Fibroblast of the conjunctiva (primary cell): Measurements from ENCODE around the gene ACTR3.
"Not testable (repeated sequence)": the region's sequence is repeated elsewhere in the genome, so short reads cannot be mapped to it uniquely, and the experiment has no call there.

Source experiments
- DNase-seq: peaks from one replicate; pipeline ENCODE4 v3.0.0-alpha.2; 2010; ENCODE audit warnings: low read depth

The ACTR3 gene

DNA sequence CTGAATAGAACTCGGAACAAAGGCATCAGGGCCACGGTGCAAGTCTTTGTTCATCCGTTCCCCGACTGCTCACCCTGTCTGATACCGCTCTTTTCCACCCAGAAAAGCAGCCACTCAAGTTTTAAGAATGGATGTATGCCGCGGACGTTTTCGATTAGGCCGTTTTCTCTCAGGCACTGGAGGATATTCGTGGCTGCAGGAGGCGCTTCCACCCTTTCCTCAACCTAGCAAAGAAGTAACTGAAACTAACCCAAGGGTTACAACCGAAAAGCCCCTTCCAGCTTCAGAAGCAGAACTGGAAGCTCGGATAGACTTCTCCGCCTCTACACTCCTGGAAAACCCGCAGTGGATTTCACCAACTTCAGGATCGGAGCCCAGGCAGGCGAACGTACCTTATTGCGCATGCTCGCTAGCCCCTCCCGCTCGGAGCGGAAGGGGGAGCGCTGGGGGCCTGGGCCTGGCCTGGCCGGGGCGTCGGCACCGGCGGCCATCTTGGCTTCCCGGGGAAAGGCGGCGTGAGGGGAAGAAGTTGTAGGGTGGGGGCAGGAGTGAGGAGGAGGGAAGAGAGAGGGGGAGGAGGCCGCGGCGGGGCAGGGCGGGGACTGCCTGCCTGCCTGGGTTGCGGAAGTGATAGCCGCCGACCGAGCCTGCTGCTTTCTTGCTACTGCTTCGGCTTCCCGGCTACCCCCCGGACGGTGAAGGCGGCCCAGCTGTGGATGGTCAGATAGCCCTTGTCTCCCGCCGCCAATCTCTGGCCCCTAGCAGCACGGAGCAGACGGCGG is at the start of gene ACTR3:
TSS of gene ACTR3 (plus strand) at position 619 of the 782 bp plus-strand sequence. CDS start 191 bp downstream, outside the sequence.
- DNase-seq = peak; percentile 97

- DNase-seq = no peak
These were observed 49.4 kb upstream of the ACTR3 start for GRCh38 chr2:113840518-113840917.

GRCh38 chr2:113842919-113843736 is 46.8 kb upstream of the ACTR3 start:
- DNase-seq = no peak

GRCh38 chr2:113843737-113844050 is 46.2 kb upstream of the ACTR3 start:
- not testable (repeated sequence) for DNase-seq

DNA sequence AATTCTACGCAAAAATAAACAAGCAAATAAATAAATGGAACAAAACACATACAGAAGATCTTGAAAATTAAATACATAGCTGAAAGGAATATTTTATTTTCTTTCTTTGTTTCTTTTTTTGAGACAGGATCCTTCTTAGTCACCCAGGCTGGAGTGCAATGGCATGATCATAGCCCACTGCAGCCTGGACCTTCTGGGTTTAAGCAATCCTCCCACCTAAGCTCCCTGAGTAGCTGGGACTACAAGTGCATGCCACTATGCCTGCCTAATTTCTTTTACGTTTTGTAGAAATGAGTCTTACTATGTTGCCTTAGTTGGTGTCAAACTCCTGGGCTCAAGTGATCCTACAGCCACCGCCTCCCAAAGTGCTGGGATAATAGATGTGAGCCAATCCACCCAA is 44.6 kb upstream of the ACTR3 start:
- DNase-seq = no peak

- not testable (repeated sequence) for DNase-seq
These were observed 44.1 kb upstream of the ACTR3 start for GRCh38 chr2:113845796-113846195.

- DNase-seq = no peak
These were observed 43.5 kb upstream of the ACTR3 start for GRCh38 chr2:113846429-113846828.

- DNase-seq = no peak
These were observed 42.7 kb upstream of the ACTR3 start for GRCh38 chr2:113847144-113847543.

DNA sequence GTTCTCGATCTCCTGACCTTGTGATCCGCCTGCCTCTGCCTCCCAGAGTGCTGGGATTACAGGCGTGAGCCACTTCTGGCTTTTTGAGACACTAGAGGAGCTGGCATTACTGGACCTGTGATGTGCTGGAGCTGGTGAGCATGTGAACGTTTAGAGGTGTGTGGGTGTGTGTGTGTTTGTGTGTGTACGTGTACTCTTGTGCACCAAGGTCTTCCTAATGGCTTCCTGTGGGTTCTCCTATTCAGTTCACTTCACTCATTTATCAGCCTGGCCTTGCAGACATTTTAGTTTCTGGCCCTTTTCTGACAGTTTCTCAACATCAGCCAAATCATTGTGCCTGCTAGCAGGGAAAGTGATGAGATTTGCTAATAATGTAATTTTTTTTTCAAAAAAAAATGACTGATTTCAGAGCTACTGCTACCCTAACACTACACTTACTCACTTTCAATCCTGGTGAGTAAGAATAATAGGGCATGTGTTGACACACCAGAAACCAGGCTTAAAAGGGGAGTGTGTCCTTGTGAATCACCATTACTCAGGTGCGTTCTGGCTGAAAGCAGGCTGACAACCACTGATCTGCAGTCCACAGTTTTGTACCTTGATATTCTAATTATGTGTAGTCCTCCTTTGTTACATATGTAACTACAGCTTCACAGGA is 41.0 kb upstream of the ACTR3 start:
- no peak for DNase-seq

DNA sequence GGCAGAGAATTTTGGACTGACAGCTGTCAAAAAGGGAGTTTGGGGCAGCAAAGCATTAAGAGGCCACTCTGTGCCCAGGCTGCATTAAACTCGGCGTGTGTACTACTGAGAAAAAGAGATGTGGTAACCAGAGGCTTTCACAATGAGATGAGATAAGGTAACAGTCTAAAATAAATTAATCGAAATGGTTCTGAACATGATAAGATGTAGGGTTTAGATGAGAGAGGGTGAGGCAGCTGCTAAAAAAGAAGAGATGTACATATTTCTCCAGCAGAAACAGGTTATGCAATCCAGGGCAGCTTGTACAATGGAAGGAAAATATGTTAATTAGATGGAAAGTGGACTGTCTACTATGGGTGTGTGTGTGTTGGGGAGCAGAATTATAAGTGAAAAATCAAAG is 39.2 kb upstream of the ACTR3 start:
- DNase-seq = no peak

GRCh38 chr2:113851640-113852039 is 38.2 kb upstream of the ACTR3 start:
- DNase-seq = no peak

DNA sequence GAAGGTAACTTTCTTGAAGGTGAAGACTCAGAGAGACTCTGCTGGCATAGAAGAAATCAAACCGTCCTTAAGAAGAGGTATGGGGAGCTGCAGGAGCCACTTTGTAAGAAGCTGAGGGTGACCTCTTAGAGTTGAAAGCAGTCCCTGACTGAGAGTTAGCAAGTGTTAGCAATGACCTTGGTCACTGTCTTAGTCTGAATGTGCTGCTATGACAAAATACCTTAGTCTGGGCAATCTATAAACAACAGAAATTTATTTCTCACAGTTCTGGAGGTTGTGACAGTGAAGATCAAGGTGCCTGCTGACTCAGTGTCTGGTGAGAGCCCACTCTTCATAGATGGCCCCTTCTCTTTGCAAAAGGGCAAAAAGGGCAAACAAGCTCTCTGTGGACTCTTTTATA is 35.7 kb upstream of the ACTR3 start:
- DNase-seq = no peak

GRCh38 chr2:113854970-113855740 is 34.7 kb upstream of the ACTR3 start:
- no peak for DNase-seq

DNA sequence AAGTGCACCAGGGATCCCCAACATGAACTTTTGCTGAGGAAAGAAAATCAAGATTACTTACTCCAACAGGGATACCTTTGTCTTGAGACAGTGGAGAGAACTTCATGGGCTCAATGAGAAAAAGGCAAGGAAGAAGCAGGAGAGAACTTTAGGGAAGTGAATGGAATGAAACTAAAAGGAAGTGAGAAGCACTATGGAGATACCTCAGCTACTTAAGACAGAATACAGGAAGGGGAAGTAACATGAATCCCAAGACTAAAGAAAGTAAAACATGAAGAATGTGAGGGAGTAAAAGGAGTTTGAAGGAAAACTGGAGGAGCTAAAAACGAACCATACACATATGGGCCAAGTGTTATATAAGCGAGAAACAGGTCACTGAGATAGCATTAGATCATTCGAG is 32.4 kb upstream of the ACTR3 start:
- no peak for DNase-seq

DNA sequence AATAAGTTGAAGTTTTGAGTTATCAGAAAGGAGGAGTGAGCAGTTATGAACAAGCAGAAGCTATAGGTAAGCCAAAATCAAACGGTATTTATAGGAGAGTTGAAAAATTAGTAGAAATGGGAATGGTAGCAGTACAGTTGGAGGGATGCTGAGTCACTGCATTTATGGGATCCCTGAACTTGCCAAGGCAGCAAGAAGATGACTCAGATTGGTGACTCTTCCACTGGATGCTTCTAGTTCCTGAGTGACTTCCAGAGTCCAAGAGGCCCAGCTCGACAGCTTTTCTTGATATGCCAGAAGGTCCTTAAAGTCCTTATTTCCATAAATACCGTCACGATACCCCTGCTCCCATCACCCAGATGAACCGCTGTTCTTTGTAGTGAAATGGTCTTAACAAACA is 31.1 kb upstream of the ACTR3 start:
- peak; percentile 70 for DNase-seq

DNA sequence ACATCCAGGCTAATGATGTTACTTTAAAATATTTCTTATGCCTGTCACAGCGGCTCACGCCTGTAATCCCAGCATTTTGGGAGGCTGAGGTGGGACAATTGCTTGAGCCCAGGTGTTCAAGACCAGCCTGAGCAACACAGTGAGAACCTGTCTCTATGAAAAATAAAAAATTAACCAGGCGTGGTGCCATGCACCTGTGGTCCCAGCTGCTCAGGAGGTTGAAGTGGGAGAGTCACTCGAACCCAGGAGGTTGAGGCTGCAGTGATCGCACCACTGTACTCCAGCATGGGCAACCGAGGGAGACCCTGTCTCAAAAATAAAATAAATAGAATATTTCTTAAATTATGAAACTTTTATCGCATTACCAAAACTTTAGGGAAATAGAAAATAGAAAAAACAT is 28.1 kb upstream of the ACTR3 start:
- DNase-seq = no peak

DNA sequence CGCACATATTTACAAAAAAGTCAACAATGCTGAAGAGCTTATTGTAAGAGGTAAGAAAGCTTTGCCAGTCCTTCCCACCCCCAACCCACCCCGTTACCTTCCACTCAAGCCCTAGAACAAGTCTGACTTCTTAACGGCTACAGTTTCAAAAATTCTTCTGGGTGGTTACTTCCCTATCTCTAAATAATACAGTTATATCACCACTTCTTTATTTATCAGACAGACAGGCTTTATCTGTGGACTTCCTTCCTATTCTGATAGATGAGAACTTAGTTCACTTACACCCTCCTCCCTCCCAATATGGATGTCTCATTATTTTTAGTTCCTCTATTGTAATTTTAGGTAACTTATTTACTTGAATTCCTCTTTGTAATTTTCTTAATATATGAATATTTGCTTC is 26.7 kb upstream of the ACTR3 start:
- DNase-seq = no peak

GRCh38 chr2:113867571-113867970 is 22.3 kb upstream of the ACTR3 start:
- DNase-seq = no peak

GRCh38 chr2:113869253-113869652 is 20.6 kb upstream of the ACTR3 start:
- no peak for DNase-seq

DNA sequence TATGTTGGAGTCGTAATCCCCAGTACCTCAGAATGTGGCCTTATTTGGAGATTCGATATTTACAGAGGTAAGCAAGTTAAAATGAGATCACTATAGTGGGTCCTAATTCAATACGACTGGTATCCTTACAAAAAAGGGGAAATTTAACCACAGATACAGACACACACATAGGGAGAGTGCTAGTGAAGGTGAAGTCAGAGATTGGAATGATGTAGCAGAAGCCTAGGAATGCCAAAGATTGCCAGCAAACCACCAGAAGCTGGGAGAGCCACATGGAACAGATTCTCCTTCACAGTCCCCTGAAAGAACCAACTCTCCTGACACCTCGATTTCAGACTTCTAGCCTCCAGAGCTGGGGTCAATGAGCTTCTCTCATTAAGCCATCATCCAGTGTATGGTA is 17.7 kb upstream of the ACTR3 start:
- no peak for DNase-seq

DNA sequence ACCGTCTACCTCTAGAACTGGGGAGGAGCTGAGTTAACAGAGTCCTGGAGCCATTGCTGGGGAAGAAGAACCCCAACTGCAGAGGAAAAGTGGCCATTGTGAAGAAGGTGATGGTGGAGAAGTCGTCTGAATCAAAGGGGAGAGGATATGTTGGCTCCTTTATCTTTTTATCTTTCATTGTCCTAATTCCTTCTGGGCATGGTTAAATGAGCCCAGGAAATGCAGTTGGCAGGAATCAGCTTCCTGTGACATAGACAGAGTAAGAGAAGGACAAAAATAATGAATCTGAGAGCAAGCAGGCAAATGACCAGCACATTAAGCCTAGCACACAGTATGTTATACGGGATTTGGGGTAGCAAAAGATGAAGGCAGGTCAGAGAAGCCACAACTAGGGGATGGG is 16.0 kb upstream of the ACTR3 start:
- no peak for DNase-seq

- DNase-seq = no peak
These were observed 14.8 kb upstream of the ACTR3 start for GRCh38 chr2:113875135-113875534.
